ENCODE measurements around the gene WIPF3.

The WIPF3 gene

DNA sequence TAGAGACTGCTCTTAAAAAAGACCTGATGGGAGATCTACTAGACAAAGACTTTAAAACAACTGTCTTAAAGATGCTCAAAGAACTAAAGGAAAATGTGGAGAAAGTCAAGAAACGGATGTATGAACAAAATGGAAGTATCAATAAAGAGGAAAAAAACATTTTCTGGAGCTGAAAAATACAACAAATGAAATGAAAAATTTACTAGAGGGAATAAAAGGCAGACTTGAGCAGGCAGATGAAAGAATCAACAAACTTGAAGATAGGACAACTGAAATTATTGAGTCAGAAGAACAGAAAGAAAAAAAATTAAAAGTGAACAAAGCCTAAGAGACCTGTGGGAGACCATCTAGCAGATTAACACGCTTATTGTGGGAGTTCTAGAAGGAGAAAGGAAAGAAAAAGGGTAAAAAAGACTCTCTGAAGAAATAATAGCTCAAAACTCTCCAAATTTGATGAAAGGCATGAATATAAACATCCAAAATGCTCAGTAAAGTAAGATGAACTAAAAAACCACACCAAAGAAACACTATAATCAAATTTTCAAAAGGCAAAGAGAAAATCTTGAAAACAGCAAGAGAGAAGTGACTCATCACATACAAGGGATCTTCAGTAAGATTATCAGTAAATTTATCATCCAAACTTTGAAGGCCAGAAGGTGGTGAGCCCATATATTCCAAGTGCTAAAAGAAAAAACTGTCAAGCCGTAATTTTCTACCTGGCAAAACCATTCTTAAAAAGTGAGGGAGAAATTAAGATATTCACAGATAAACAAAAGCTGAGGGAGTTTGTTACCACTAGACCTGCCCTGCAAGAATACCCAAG, 100.1 kb downstream of the WIPF3 start:
- DNase-seq (ENCODE audit: low read depth in 2 of 2), result no peak

DNA sequence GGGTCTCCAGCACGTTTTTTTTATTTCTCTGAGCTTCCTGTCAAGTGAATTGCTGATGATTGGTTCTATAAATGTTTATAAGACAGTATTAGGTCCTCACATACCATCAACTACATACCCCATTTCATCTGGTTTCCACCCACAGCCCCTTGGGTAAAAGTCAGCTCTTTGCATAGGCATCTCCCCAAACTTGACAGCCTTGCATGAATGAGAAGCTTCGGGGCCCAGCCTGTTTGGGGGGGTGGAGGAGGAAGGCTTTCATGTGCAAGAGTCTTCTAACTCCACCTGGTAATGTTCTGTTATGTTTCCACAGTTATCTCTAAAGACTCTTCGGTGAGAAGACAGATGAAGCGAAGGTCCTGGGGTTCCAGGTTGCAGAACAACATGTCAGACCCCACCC, 107.9 kb downstream of the WIPF3 start:
- DNase-seq (ENCODE audit: low read depth in 2 of 2), result no peak

DNA sequence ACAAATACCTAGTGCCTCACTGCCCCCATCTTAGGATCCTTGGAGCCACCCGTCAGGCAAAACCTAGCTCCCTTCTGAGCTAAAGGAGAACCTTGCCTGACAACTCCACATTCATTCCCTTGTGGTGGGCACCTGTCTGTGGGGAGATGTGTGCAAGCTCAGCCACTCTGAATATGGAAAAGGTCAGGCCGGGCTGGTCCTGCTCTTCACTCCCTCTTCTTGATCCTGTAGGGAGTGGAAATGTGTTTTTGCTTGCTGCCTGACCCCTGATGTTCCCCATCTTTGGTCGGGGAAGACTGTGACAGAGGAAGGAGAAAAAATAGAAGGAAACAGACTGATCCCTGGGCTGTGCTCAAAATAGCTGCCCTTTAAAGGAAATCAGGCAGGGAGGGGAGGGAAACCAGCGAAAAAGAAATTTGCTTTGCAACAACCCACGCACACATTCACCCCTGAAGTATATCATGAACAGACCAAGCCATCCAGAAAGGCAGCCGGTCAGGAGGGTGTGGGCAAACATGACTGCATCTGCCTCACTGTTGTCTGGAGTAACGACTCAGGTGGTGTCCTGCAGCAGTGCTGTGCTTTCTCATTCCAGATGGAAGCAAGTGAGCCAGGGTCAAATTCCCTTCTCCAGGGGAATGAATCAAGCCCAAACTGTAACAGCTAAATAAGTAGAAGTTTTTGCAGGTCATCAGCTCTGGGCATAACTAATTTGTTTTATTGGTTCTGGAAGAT, 109.3 kb downstream of the WIPF3 start:
- DNase-seq (ENCODE audit: low read depth in 2 of 2), result no peak

DNA sequence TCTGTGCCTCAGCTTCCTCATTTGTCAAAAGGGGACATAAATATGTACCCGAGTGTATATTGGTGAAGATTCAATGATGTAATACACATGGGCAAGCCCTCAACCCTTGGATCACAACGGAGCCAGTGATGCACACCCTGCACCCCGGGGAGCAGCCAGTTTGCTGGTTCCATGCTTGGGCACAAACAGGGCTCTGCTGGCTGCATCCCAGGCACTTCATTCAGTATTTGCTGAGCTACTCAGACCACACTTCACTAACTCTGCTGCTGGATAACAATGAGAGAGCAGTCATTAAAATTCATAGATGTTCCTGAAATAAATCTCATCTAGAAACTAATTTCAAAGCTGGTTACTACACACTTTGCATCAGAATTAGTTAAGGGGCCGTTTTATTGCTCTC, 111.3 kb downstream of the WIPF3 start:
- DNase-seq (ENCODE audit: low read depth in 2 of 2), result no peak

DNA sequence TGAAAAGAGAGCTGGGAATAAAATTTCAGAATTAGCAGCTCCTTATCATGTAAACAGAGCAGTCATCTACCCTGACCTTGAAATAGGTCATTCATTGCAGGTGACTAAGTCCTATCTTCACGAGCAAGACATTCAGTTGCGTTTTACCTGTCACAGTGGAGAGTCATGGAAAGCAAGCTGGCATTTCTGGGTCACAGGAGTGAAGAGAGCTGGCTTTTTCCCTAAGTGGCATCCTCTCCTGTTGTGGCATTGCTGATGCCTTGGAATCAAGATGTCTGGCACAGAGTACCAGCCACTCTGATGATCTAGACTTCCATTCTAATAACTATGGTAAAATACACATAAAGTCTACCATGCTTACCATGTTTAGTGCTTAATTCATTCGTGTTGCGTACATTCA, 112.5 kb downstream of the WIPF3 start:
- no peak for DNase-seq (ENCODE audit: low read depth in 2 of 2)

DNA sequence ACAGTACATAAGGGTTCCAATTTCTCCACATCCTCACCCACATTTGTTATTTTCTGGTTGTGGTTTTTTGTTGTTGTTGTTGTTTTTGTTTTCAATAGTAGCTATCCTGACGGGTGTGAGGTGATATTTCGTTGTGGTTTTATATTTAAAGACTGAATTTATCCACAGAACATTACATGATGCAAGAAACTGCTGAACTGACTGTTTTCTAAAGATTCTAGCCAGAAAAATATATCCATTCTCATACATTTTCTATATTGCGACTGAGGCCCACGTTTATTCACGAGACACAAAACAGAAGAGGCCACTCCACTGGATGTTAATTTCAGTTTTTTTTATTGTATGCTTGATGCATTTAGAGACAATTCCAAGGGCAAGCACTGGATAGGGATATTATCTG, 113.5 kb downstream of the WIPF3 start:
- no peak for DNase-seq (ENCODE audit: low read depth in 2 of 2)

DNA sequence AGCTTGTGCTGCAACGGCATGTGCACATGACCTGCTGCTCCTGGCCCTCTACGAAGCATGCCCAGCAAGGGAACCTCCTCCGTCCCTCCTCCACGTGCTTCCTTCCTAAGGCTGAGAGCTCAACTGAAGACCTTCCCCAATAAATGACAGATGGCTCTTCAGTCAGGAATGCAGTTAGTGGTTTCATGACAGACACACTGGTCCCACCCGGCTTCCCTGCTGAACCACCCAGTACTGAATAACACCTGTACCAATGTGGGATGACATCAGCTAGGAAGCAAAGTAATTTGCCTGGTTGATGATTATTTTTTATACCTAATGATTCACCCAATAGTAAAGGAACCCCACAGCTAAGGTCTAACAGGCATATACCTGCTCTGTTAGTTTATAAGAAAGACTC, 114.2 kb downstream of the WIPF3 start:
- no peak for DNase-seq (ENCODE audit: low read depth in 2 of 2)

DNA sequence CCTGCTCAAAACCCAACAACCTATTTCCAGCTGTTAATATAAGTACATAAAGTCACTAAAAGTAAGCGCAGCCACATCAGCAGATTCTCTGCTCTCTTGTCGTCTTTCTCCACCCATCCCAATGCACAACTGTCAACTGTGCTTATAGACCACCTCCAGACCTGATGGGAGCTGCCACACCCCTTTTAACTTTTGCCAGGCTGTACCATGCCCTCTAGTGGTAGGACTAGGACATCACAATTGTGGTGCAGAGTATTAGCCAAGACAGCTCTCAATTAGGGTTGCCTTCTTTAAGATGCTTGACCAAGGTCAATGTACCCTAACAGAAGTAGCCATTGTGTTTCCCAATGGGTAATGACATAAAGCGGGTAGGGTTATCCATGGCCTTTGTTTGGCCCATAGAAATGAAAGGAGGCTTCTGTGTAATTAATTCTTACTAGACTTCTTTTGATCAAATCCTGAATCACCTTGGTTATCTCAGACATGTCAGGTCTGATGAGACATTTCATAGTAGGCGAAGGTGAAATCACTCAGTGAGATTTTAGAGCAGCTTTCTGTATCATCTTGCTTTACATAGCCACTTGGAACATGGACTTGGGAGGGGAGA, 115.2 kb downstream of the WIPF3 start:
- peak; percentile 19 to 20 for DNase-seq (ENCODE audit: low read depth in 2 of 2)

DNA sequence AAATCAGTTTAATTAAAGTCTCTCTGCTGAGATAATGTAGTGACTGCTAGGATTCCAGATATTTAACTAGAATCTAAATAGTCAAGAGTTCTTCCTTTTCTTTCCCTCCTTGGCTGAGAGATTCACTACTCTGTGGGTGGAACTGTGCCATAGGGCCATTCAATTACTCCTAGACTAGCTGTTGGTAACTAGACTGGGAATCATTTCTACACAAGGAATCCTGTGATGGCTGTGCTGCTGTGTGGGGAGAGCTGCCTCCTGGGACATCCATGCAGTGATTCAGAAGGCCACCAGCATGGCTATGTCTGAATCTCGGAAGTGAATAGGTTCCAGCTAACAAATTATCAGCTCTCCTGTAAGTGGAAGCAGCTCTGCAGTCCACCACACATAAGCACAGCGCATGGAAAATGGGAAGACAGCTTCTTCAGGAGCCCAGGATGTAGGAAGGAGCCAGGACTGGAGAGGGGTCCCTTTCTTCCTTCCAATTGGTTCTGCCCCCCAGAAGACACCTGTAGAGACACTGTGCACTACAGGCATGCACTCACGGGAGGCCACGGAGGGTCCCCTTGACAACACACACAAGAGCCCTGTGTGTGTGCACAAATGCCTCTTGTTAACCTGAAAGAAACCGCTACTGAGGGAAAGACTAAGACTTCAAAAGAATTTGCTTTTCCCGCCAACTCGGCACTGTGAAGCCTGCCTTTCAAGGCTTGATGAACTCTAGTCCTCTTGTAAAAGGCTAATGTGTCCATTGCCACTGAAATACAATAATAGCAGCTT, 116.8 kb downstream of the WIPF3 start:
- no peak for DNase-seq (ENCODE audit: low read depth in 2 of 2)

DNA sequence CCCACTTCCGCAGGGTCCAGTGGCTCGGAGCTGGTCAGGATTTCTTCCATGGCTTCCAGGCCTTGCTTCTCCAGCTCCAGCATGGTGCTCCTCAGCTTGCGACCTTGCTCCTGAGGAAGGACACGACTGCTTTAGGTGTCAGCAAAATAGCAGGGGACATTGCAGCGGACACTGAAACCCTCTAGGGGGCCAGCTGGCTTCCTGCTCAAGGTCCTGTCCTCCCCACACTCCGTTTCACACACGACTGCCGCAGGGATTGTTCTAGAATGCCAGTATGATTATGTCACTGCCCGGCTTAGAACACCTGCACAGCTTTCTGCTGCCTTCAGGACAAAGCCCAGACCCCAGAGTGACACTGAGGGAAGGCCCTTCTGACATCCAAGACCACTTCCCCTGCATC, 117.7 kb downstream of the WIPF3 start:
- no peak for DNase-seq (ENCODE audit: low read depth in 2 of 2)

DNA sequence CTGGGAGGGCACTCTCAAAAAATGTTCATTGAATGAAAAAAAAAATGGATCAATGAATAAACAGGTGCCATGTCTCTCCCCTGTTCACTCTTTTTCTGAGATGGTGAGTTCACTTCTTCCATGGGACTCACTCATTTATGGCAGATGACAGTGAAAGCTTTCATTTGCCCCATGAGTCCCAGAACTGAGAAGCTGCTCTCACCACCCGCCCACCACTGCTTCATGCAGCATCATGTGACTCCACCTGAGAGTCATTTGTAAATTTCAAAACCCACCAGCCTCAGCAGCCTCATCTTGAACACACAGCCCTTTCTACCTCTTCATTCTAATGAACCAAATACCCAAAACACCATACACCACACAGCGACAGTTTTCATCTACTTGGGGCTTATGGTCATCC, 118.4 kb downstream of the WIPF3 start:
- no peak for DNase-seq (ENCODE audit: low read depth in 2 of 2)

DNA sequence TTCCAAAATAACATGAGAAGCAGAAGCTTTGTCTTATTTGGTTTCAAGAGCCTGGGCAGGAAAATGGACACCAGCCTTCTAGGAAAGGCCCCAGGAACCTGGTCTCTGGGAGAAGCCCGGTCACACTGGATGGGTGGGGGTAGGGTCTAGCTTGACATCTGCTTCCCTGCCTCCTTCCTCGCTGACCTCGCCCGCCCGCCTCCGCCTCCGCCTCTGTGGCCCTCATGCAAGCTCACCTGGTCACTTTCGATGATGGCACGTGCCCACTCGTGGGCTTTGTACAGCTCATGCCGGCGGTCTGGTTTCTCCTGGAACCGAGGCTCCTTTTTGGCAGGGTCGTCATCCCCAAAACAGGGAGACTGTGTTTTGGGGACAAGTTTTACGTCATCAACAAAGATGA, 119.9 kb downstream of the WIPF3 start:
- DNase-seq (ENCODE audit: low read depth in 2 of 2), result no peak

DNA sequence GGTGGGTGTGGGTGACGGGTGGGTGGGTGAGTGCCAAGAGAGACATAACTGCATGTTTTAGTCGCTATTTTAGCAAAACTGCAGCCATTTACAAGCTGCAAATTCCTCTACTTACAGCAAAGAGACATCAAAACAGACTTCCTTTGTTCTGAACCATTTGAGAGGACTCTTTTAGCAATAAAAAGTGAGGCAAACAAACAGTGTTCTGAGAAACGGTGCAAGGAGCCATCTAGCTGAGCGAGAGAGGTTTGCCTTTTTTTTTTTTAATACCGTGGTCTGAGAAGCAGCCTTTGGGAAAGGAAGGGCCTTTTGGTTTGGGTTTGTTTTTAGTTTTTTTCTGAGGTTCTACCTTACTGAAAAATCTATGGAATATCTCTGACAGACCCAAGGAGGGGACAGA, 120.4 kb downstream of the WIPF3 start:
- DNase-seq (ENCODE audit: low read depth in 2 of 2), result no peak

DNA sequence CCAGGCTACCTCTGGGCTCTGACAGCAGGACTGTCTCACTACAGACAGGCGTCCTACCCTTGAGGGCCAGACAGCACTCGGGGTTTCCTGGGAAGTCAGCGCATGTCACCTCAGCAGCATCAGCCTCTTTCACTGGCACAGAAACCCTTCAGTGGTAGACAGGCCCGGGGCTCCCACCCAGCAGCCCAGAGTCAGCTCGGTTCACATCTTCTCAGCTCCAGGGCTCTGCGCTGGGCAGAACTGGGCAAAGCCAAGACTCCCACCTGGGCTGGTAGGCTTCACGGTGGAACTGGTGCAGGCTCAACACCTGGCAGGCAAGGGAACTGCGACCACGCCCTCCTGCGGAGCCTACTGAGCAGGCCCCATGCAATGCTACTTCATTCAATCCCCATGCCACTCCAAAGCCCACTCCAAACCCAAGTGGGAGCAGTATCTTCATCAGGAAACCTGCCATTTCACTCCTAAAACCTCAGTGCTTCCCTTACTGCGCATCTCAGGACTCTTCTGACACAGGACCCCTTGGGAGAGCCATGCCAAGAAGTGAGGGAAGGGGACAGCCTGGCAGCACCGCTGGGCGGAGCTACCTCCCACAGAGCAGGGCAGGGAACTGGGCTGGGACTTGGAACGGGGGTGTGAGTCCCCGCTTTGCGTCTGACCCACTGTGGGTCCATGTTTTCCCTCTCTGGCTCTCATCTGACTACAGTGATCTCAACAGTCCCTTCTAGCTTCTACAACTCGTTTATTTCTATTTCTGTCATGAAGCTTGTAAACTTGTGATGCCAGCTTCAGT, 122.9 kb downstream of the WIPF3 start:
- DNase-seq (ENCODE audit: low read depth in 2 of 2), result no peak

DNA sequence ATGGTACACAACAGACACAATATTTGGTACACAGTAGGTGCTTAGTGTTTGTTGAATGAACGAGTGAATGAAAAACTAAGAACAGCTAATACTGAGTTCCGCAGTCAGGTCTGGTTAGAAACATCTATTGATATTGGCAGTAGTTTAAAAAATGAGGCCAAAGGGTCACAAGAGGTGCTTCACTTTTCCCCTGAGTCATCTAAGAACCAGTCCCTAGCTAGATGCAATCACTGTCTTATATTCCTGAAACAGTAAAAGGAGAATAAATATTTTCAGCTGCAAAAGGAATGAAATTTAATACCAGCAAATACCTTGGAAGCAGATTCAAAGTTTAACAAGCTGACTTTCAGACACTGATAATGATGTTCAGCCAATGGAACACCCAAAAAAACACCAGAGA, 128.8 kb downstream of the WIPF3 start:
- no peak for DNase-seq (ENCODE audit: low read depth in 2 of 2)

DNA sequence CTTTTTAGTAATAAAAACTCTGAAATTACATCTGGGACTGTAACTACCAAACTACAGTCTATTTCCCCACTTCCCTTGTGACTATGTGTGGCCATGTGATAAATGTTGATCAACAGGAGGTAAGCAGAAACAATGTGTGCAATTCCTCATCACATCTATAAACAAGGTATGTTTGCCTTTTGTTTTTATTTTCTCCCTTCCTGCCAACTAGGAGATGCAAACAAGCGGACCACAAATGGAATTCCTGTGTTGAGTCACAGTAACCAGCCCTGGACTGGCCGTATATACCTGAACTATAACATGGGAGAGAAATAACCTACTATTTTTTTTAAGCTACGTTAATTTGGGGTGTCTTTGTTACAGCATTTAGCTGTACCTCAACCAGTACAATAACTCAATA, 130.8 kb downstream of the WIPF3 start:
- DNase-seq (ENCODE audit: low read depth in 2 of 2), result no peak

DNA sequence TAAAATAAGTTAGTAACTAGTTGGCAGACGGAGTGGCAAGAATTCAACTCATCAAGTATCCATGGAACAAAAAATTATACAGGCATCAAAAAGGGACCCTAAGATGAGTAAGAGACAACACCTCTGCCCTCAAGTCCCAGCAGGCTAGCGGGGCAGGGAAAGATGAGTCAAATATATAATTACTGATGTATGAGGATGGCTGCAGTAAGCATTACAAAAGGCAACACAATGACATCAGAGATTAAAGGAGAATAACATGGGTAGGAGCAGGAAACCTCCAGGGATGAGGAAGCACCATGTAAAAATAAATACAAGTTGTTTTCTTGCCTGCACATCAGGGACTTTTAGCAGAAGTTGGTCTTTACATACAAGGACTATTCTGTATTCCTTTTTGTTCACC, 133.9 kb downstream of the WIPF3 start:
- DNase-seq (ENCODE audit: low read depth in 2 of 2), result no peak

DNA sequence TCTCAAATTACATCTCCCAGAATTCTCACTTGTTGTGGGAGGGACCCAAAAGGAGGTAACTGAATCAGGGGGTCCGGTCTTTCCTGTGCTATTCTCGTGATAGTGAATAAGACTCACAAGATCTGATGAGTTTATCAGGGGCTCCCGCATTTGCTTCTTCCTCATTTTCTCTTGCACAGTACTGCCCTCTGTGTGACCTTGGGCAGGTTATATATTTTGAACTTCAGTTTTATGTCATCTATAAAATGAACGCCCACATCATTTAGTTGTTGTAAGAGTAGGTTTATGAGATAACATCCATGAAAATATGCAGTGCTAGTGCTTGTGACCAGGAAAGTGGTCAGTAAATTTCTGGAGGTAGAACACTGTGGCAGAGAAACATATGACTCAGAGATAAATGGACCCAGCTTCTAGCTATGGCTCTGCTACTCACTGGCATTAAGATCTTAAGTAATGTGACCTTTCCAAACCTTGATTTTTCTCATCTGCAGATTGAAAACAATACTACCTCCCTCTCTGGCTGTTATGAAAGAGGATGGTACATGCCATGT, 139.0 kb downstream of the WIPF3 start:
- DNase-seq (ENCODE audit: low read depth in 2 of 2), result no peak

DNA sequence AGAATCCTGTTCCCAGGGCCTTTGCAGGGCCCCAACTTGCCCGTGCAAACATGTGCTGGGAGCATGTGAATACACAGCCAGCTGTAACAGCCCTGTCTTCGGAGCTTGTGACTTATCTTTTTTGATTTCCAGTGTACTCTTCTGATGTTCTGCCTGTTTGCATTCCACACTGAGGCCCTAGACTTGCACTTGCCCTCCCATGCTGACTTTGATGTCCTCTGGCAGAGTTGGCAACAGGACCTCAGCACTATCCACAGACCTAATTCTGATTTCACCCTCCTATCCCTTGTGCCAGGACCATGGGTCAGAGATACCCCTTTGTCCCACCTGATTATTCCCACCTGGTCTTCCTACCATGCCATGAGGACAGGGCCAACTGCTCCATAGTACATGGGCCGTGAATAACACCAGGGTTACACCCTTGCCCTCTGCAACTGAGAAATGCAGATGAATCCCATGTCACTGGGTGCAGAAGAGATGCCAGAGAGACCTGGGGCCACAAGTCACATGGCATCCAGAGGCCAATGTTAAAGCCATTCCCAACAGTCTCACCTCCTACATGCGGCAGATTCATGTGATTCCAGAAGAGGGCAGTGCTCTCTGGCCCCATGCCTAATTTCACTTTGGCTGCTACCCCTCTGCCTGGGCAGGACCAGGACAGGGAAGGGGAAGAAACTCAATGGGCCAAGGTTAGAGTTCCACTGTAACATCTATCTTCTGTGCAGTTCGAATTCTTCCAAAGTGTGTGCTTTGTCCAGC, 140.3 kb downstream of the WIPF3 start:
- no peak for DNase-seq (ENCODE audit: low read depth in 2 of 2)

DNA sequence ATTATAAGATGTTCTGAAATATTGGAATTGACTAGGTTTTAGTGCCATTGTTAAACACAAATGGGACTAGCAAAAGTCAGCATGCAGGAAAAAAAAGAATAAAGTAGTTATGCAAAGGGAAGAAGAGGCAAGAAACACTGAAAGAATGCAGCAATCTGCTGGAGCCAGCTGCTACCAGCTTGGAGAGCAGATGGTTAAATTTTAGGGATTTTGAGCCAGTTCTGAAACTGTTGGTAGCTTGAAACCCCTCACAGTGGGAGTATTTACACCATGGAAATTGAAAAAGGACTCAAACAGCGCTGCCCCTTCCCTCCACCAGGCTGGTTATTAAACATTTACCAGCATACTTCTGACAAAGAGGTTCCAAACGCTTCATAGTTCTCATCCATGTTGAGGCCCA, 142.3 kb downstream of the WIPF3 start:
- no peak for DNase-seq (ENCODE audit: low read depth in 2 of 2)

All from fibroblast of skin of left biceps (primary cell).